Urothelium cell line (cell line): ENCODE data around the gene MARCHF7.
A peak's percentile ranks its signal among the peaks of the same experiment; 100 is the strongest.
"Not testable (repeated sequence)": the region's sequence is repeated elsewhere in the genome, so short reads cannot be mapped to it uniquely, and the experiment has no call there.

ENCODE experiments used
- DNase-seq: peaks from one replicate; pipeline ENCODE4 v3.0.0; 2011; ENCODE audit warnings: low spot score, mixed read lengths
- FAIRE-seq: peaks from 2 replicates; lab custom pipeline; 2011; peaks lifted over from hg19 to GRCh38; lab: Jason Lieb, UNC

MARCHF7 gene

GRCh38 chr2:159716409-159716808, 4.1 kb downstream of the MARCHF7 start:
- FAIRE-seq, DNase-seq: not testable (repeated sequence)

GRCh38 chr2:159716857-159717256, 4.6 kb downstream of the MARCHF7 start:
- no peak for DNase-seq
- FAIRE-seq, result no peak

- DNase-seq (no peak), FAIRE-seq (no peak)
Measured at GRCh38 chr2:159720676-159721075, 8.4 kb downstream of the MARCHF7 start.

GRCh38 chr2:159722580-159722979, 10.3 kb downstream of the MARCHF7 start:
- DNase-seq (no peak), FAIRE-seq (no peak)

GRCh38 chr2:159724795-159725572, 12.7 kb downstream of the MARCHF7 start:
- DNase-seq, FAIRE-seq: not testable (repeated sequence)

- no peak for FAIRE-seq
- no peak for DNase-seq
Measured at GRCh38 chr2:159725713-159726112, 13.4 kb downstream of the MARCHF7 start.

- FAIRE-seq, result no peak
- DNase-seq, result no peak
Measured at GRCh38 chr2:159728629-159729028, 16.3 kb downstream of the MARCHF7 start.

- FAIRE-seq, result no peak
- DNase-seq, result no peak
Measured at GRCh38 chr2:159735648-159736047, 23.3 kb downstream of the MARCHF7 start.

GRCh38 chr2:159736048-159736447, 23.7 kb downstream of the MARCHF7 start:
- FAIRE-seq (no peak), DNase-seq (no peak)

- FAIRE-seq (no peak), DNase-seq (no peak)
Measured at GRCh38 chr2:159737292-159737916, 25.1 kb downstream of the MARCHF7 start.

- DNase-seq, result no peak
- no peak for FAIRE-seq
Measured at GRCh38 chr2:159737917-159738296, 25.6 kb downstream of the MARCHF7 start.

GRCh38 chr2:159738509-159739390, 26.4 kb downstream of the MARCHF7 start:
- no peak for FAIRE-seq
- no peak for DNase-seq

- no peak for FAIRE-seq
- no peak for DNase-seq
Measured at GRCh38 chr2:159742846-159743245, 30.5 kb downstream of the MARCHF7 start.

- FAIRE-seq (no peak), DNase-seq (no peak)
Measured at GRCh38 chr2:159744363-159744762, 32.1 kb downstream of the MARCHF7 start.

- not testable (repeated sequence) for FAIRE-seq, DNase-seq
Measured at GRCh38 chr2:159745237-159745636, 32.9 kb downstream of the MARCHF7 start.

- no peak for FAIRE-seq
- no peak for DNase-seq
Measured at GRCh38 chr2:159748089-159748488, 35.8 kb downstream of the MARCHF7 start.

GRCh38 chr2:159750873-159751272, 38.6 kb downstream of the MARCHF7 start:
- DNase-seq, result no peak
- FAIRE-seq, result no peak

GRCh38 chr2:159753797-159754196, 41.5 kb downstream of the MARCHF7 start:
- DNase-seq (no peak), FAIRE-seq (no peak)

- FAIRE-seq (no peak), DNase-seq (no peak)
Measured at GRCh38 chr2:159755014-159755413, 42.7 kb downstream of the MARCHF7 start.

- FAIRE-seq (no peak), DNase-seq (peak; percentile 10)
Measured at GRCh38 chr2:159755788-159756187, 43.5 kb downstream of the MARCHF7 start.

- no peak for FAIRE-seq
- no peak for DNase-seq
Measured at GRCh38 chr2:159758239-159758638, 45.9 kb downstream of the MARCHF7 start.
